IMR-90 (cell line): Measurements from ENCODE around the gene CYP4B1. TPM values are rescaled to one million over a fixed set of nuclear protein-coding genes. Genes with fewer than 3 reads are reported as not detected.

ENCODE experiments used
- ATAC-seq: fragments of 200-7000 bp; cut with Tn5 transposase; 2 replicates; pipeline ENCODE4 v1.9.1; 2020; ENCODE audit warnings: low read depth, mild to moderate bottlenecking, moderate library complexity
- Bru-seq: library from RNA; stranded (reverse); fragments of 400-500 nt; gene quantifications from one replicate; lab custom pipeline; 2021; lab: Mats Ljungman, UMichigan
- BruChase-seq, 2 experiments: library from RNA; stranded (reverse); fragments of 400-500 nt; gene quantifications; one replicate each; lab custom pipeline; 2021; lab: Mats Ljungman, UMichigan
- BruUV-seq: library from RNA; stranded (reverse); fragments of 400-500 nt; replicated peaks from 2 replicates; lab custom pipeline; 2021; lab: Mats Ljungman, UMichigan
- CTCF ChIA-PET: fragments of 300-600 bp; formaldehyde crosslinking; extraction: SDS; loops from one replicate; lab custom pipeline; 2021; ENCODE audit warnings: antibody characterized with exemption; lab: Yijun Ruan, JAX
- POLR2A ChIA-PET: fragments of 300-600 bp; sonication (Branson Sonifier 250); formaldehyde crosslinking; loops from one replicate; lab custom pipeline; 2022; ENCODE audit warnings: antibody characterized with exemption; ENCODE audit not compliant: unreplicated experiment; lab: Charles Lee
- DNase-seq: peaks from one replicate; pipeline ENCODE4 v3.0.0; 2013
- H2AFZ ChIP-seq: replicated peaks from 2 replicates; pipeline ENCODE3; 2013; ENCODE audit warnings: low read length, mild to moderate bottlenecking; ENCODE audit not compliant: poor library complexity
- H2AK5ac ChIP-seq: 2 replicates; pipeline ENCODE4 v1.6.1; 2013; ENCODE audit warnings: low read depth, low read length, inconsistent platforms
- H2AK9ac ChIP-seq: replicated peaks from 2 replicates; pipeline ENCODE3; 2013; ENCODE audit warnings: mild to moderate bottlenecking, low read depth, low read length, moderate library complexity; ENCODE audit not compliant: poor library complexity
- H2BK120ac ChIP-seq: 2 replicates; pipeline ENCODE4 v1.6.1; 2013; ENCODE audit warnings: low read depth, low read length, inconsistent platforms
- H2BK15ac ChIP-seq: 3 replicates; pipeline ENCODE4 v1.6.1; 2013; ENCODE audit warnings: low read depth, low read length, inconsistent platforms
- H2BK20ac ChIP-seq: 2 replicates; pipeline ENCODE4 v1.6.1; 2013; ENCODE audit warnings: low read depth, mild to moderate bottlenecking, inconsistent platforms, low read length, moderate library complexity
- H2BK5ac ChIP-seq: 2 replicates; pipeline ENCODE4 v1.6.1; 2013; ENCODE audit warnings: mild to moderate bottlenecking, low read depth, low read length, inconsistent platforms; ENCODE audit not compliant: poor library complexity, severe bottlenecking
- H3K14ac ChIP-seq: replicated peaks from 2 replicates; pipeline ENCODE4 v1.6.1; 2013; ENCODE audit warnings: low read depth, low read length, inconsistent platforms
- H3K18ac ChIP-seq: 2 replicates; pipeline ENCODE4 v1.6.1; 2013; ENCODE audit warnings: low read depth, low read length, control low read depth
- H3K23ac ChIP-seq: 2 replicates; pipeline ENCODE4 v1.6.1; 2013; ENCODE audit warnings: low read depth, low read length, inconsistent platforms
- H3K27ac ChIP-seq: 2 replicates; pipeline ENCODE4 v1.5.1; 2013; ENCODE audit warnings: mild to moderate bottlenecking, control low read depth, low read length; ENCODE audit not compliant: insufficient read depth
- H3K27me3 ChIP-seq: 2 replicates; pipeline ENCODE4 v1.6.1; 2013; ENCODE audit warnings: low read length; ENCODE audit not compliant: control insufficient read depth, insufficient read depth
- H3K36me3 ChIP-seq: 2 replicates; pipeline ENCODE4 v1.6.1; 2013; ENCODE audit warnings: low read length, mixed read lengths; ENCODE audit not compliant: control insufficient read depth, insufficient read depth
- H3K4ac ChIP-seq: 2 replicates; pipeline ENCODE4 v1.6.1; 2013; ENCODE audit warnings: low read depth, low read length, inconsistent platforms
- H3K4me1 ChIP-seq: 2 replicates; pipeline ENCODE4 v1.6.1; 2013; ENCODE audit warnings: low read length, mixed read lengths; ENCODE audit not compliant: control insufficient read depth, insufficient read depth
- H3K4me2 ChIP-seq: 2 replicates; pipeline ENCODE4 v1.6.1; 2013; ENCODE audit warnings: low read depth, mild to moderate bottlenecking, control low read depth, low read length, moderate library complexity
- H3K4me3 ChIP-seq: 2 replicates; pipeline ENCODE4 v1.5.1; 2013; ENCODE audit warnings: low read depth, mild to moderate bottlenecking, control low read depth, low read length, moderate library complexity; ENCODE audit not compliant: insufficient read depth
- H3K56ac ChIP-seq: 2 replicates; pipeline ENCODE4 v1.6.1; 2013; ENCODE audit warnings: low read length, inconsistent platforms; ENCODE audit not compliant: insufficient read depth; ENCODE audit errors: extremely low read depth
- H3K79me1 ChIP-seq, 2 experiments: 2 replicates each; pipeline ENCODE4 v1.6.1; 2013; ENCODE audit warnings: low read length in 2 of 2, inconsistent platforms in 1 of 2, low read depth in 1 of 2
- H3K9ac ChIP-seq: 2 replicates; pipeline ENCODE4 v1.6.1; 2013; ENCODE audit warnings: low read depth, low read length, control low read depth
- H3K9me1 ChIP-seq: 2 replicates; pipeline ENCODE4 v1.6.1; 2013; ENCODE audit warnings: low read length, inconsistent platforms; ENCODE audit not compliant: insufficient read depth
- H3K9me3 ChIP-seq: 2 replicates; pipeline ENCODE4 v1.6.1; 2013; ENCODE audit warnings: low read length; ENCODE audit not compliant: control insufficient read depth, insufficient read depth
- H4K20me1 ChIP-seq: 2 replicates; pipeline ENCODE4 v1.6.1; 2013; ENCODE audit warnings: low read length, inconsistent platforms; ENCODE audit not compliant: insufficient read depth
- H4K5ac ChIP-seq: 2 replicates; pipeline ENCODE4 v1.6.1; 2013; ENCODE audit warnings: mild to moderate bottlenecking, low read depth, low read length, control low read depth
- H4K8ac ChIP-seq, 2 experiments: 2 replicates each; pipeline ENCODE4 v1.6.1; 2013; ENCODE audit warnings: low read depth in 2 of 2, low read length in 2 of 2, control low read depth in 1 of 2, inconsistent platforms in 1 of 2
- H4K91ac ChIP-seq: 2 replicates; pipeline ENCODE4 v1.6.1; 2013; ENCODE audit warnings: low read depth, low read length, inconsistent platforms; ENCODE audit not compliant: insufficient read depth
- BHLHE40 ChIP-seq: fragments of 150-350 bp; IDR thresholded peaks from 2 replicates; pipeline ENCODE4 v1.6.1; 2016; ENCODE audit warnings: mild to moderate bottlenecking, low read depth, low read length
- CEBPB ChIP-seq: IDR thresholded peaks from 2 replicates; pipeline ENCODE4 v1.6.1; 2012; ENCODE audit warnings: low read depth, low read length, improper control_type of control experiment
- CHD1 ChIP-seq: IDR thresholded peaks from 2 replicates; pipeline ENCODE4 v1.6.1; 2012; ENCODE audit warnings: low read depth, low read length, improper control_type of control experiment
- FOS ChIP-seq: fragments of 150-350 bp; IDR thresholded peaks from 2 replicates; pipeline ENCODE4 v1.6.1; 2016; ENCODE audit warnings: low read depth, low read length
- MAZ ChIP-seq: IDR thresholded peaks from 2 replicates; pipeline ENCODE4 v1.6.1; 2012; ENCODE audit warnings: low read depth, mild to moderate bottlenecking, low read length, improper control_type of control experiment, moderate library complexity, borderline replicate concordance
- NFE2L2 ChIP-seq: fragments of 150-350 bp; IDR thresholded peaks from 2 replicates; pipeline ENCODE4 v1.6.1; 2016; ENCODE audit warnings: low read depth, mild to moderate bottlenecking, low read length
- RCOR1 ChIP-seq: IDR thresholded peaks from 2 replicates; pipeline ENCODE4 v1.6.1; 2012; ENCODE audit warnings: mild to moderate bottlenecking, low read length, improper control_type of control experiment; ENCODE audit not compliant: insufficient replicate concordance
- SMC3 ChIP-seq: fragments of 150-350 bp; IDR thresholded peaks from 2 replicates; pipeline ENCODE4 v1.6.1; 2016; ENCODE audit warnings: low read depth, mild to moderate bottlenecking, antibody characterized with exemption, low read length, moderate library complexity
- WGBS, 2 experiments: methylation state at CpG; one replicate each; pipeline versions ENCODE4 v1.1.5 to v1.1.7; 2013; ENCODE audit warnings: missing lambda C conversion rate in 2 of 2; ENCODE audit not compliant: insufficient read length in 1 of 2; ENCODE audit errors: extremely low coverage in 2 of 2; 5-methylcytosine and 5-hydroxymethylcytosine counted together
- dilution Hi-C: fragments of 300-500 bp; cut with HindIII; formaldehyde crosslinking; loops from one replicate; pipeline ENCODE4 v1.14.3; 2018; ENCODE audit warnings: low sequenced_read_pairs; ENCODE audit not compliant: unreplicated experiment
- in situ Hi-C: fragments of 300-500 bp; cut with MboI; formaldehyde crosslinking; loops from 3 replicates; pipeline ENCODE4 v1.14.3; 2019; ENCODE audit warnings: low sequenced_read_pairs, inconsistent platforms, mixed read lengths
- intact Hi-C: fragments of 100-400 bp; cut with micrococcal nuclease; formaldehyde crosslinking; loops from 2 replicates; pipeline ENCODE4 v1.10.0; 2022
- long read RNA-seq: library from polyadenylated mRNA; unstranded; transcript quantifications from one replicate; pipeline ENCODE4 v2.0.0, GENCODE V29; 2021; ENCODE audit not compliant: unreplicated experiment
- polyA plus RNA-seq, 3 experiments: library from polyadenylated mRNA; depleted of rRNA; stranded (reverse); fragments of >200 nt; gene quantifications; 2 replicates each; pipeline ENCODE4 v1.2.3, GENCODE V29; 2012; ENCODE audit warnings: low replicate concordance in 1 of 3
- total RNA-seq: library from RNA; depleted of rRNA; stranded (reverse); fragments of >200 nt; gene quantifications from 2 replicates; pipeline ENCODE4 v1.2.3, GENCODE V29; 2012; rRNA removed
- TF ChIP-seq, protein P1 (sequence below): fragments of 150-350 bp; IDR thresholded peaks from 2 replicates; pipeline ENCODE4 v1.6.1; 2016; ENCODE audit warnings: low read depth, mild to moderate bottlenecking, low read length, moderate library complexity, borderline replicate concordance
- TF ChIP-seq, protein P2 (sequence below): conservative IDR thresholded peaks from 2 replicates; pipeline ENCODE4 v1.5.1; 2012; ENCODE audit warnings: mild to moderate bottlenecking, low read depth, low read length, improper control_type of control experiment

The CYP4B1 gene
- total RNA-seq (not detected in 2 replicates), polyA plus RNA-seq (2012; rRNA removed) (not detected in 2 replicates), Bru-seq, nascent RNA (percentile 5 among the genes with signal in this experiment), BruChase-seq, experiment 1, labeled RNA remaining after a 6-hour chase (percentile 4 among the genes with signal in this experiment), BruChase-seq, experiment 2, labeled RNA remaining after a 2-hour chase (not detected)
- polyA plus RNA-seq (2012; cell fraction: cytosol; rRNA removed) = not detected in 2 replicates
- polyA plus RNA-seq (2012; cell fraction: nucleus; rRNA removed; ENCODE audit: low replicate concordance) = not detected in 2 replicates
- long read RNA-seq = 0 reads

DNA sequence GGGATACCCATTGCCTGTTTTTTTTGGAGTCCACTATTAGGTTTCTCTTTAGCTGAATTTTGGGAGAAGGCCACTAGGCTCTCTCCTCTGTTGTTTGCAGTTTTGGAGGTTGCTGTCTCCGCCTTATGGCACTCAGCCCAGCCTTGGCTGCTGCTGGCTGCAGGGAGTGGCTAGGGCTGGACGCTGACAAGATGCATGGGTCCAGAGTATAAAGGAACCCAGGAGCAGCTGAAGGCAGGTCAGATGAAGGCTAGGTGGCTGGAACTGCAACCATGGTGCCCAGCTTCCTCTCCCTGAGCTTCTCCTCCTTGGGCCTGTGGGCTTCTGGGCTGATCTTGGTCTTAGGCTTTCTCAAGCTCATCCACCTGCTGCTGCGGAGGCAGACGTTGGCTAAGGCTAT is at the start of gene CYP4B1:
TSS of gene CYP4B1 (plus strand) at position 237 of the 400 bp plus-strand sequence. CDS start at position 273, 36 bp downstream.
- TF ChIP-seq, protein P1, sequence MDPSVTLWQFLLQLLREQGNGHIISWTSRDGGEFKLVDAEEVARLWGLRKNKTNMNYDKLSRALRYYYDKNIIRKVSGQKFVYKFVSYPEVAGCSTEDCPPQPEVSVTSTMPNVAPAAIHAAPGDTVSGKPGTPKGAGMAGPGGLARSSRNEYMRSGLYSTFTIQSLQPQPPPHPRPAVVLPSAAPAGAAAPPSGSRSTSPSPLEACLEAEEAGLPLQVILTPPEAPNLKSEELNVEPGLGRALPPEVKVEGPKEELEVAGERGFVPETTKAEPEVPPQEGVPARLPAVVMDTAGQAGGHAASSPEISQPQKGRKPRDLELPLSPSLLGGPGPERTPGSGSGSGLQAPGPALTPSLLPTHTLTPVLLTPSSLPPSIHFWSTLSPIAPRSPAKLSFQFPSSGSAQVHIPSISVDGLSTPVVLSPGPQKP = no peak
- no peak for TF ChIP-seq SMC3
- no peak for TF ChIP-seq MAZ
- TF ChIP-seq CHD1 = no peak
- no peak for TF ChIP-seq CEBPB
- TF ChIP-seq, protein P2, sequence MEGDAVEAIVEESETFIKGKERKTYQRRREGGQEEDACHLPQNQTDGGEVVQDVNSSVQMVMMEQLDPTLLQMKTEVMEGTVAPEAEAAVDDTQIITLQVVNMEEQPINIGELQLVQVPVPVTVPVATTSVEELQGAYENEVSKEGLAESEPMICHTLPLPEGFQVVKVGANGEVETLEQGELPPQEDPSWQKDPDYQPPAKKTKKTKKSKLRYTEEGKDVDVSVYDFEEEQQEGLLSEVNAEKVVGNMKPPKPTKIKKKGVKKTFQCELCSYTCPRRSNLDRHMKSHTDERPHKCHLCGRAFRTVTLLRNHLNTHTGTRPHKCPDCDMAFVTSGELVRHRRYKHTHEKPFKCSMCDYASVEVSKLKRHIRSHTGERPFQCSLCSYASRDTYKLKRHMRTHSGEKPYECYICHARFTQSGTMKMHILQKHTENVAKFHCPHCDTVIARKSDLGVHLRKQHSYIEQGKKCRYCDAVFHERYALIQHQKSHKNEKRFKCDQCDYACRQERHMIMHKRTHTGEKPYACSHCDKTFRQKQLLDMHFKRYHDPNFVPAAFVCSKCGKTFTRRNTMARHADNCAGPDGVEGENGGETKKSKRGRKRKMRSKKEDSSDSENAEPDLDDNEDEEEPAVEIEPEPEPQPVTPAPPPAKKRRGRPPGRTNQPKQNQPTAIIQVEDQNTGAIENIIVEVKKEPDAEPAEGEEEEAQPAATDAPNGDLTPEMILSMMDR = no peak
- no peak for TF ChIP-seq BHLHE40
- TF ChIP-seq NFE2L2 = no peak
- no peak for TF ChIP-seq FOS
- TF ChIP-seq RCOR1 = no peak
- intact Hi-C loops (no loop called here), dilution Hi-C loops (no loop called here), in situ Hi-C loops (no loop called here)
- H3K9ac ChIP-seq = no peak within 1 kb of the TSS
- H3K4me1 ChIP-seq = no peaks in the 10 kb centered on the region
- no peak within 1 kb of the TSS for H3K4me3 ChIP-seq
- H3K23ac ChIP-seq = no peak within 1 kb of the TSS
- H3K18ac ChIP-seq = no peak within 1 kb of the TSS
- H4K5ac ChIP-seq = no peak within 1 kb of the TSS
- no peaks in the 10 kb centered on the region for H3K27me3 ChIP-seq
- H4K8ac ChIP-seq = no peak within 1 kb of the TSS
- ChIA-PET CTCF (no interaction called here), POLR2A (no interaction called here)
- no peaks in the 10 kb centered on the region for H3K36me3 ChIP-seq
- H4K91ac ChIP-seq = no peak within 1 kb of the TSS
- H2BK120ac ChIP-seq = no peak within 1 kb of the TSS
- ATAC-seq (no peak), DNase-seq (no peak)
- no peak within 1 kb of the TSS for H2AK9ac ChIP-seq
- 50% methylated on average over 1 of the region's 4 CpGs; no CpG with 5 or more reads in 1 of the 2 experiments for WGBS, 2 experiments
- no TSS peak for BruUV-seq
- no peak within 1 kb of the TSS for H3K27ac ChIP-seq
- no peak within 1 kb of the TSS for H3K14ac ChIP-seq
- no peaks in the 10 kb centered on the region for H4K20me1 ChIP-seq
- H3K79me1 ChIP-seq = no peaks in the 10 kb centered on the region
- H2BK5ac ChIP-seq = no peak within 1 kb of the TSS
- no peak within 1 kb of the TSS for H2AFZ ChIP-seq
- H3K9me3 ChIP-seq = peaks cover 19% of the 10 kb centered on the region
- no peak within 1 kb of the TSS for H2BK20ac ChIP-seq
- H3K4me2 ChIP-seq = no peak within 1 kb of the TSS
- H2AK5ac ChIP-seq = no peak within 1 kb of the TSS
- H3K4ac ChIP-seq = no peak within 1 kb of the TSS
- no peak within 1 kb of the TSS for H2BK15ac ChIP-seq
- H3K56ac ChIP-seq = no peak within 1 kb of the TSS
- H3K9me1 ChIP-seq = no peaks in the 10 kb centered on the region
